GM23338 (cell line): Measurements from ENCODE around the gene FAM53A. TPM values are rescaled to one million over a fixed set of nuclear protein-coding genes. Genes with fewer than 3 reads are reported as not detected.

Experiments
- ATAC-seq: fragments of 200-7000 bp; cut with Tn5 transposase; 3 replicates; pipeline ENCODE4 v1.9.1; 2020
- DNase-seq: peaks from one replicate; pipeline ENCODE4 v3.0.0-alpha.2; 2015; ENCODE audit warnings: low spot score
- H2AFZ ChIP-seq: fragments of 200-600 bp; sonication (generic); 2 replicates; pipeline ENCODE4 v1.8.0; 2016; ENCODE audit warnings: antibody characterized with exemption, mild to moderate bottlenecking, moderate library complexity
- H3F3A ChIP-seq: fragments of 200-600 bp; sonication (generic); replicated peaks from 2 replicates; pipeline ENCODE4 v1.8.0; 2017; ENCODE audit warnings: antibody characterized with exemption, mixed run types, low read depth
- H3K27ac ChIP-seq: fragments of 200-600 bp; sonication (generic); 2 replicates; pipeline ENCODE4 v1.6.1; 2016; ENCODE audit warnings: low read depth
- H3K27me3 ChIP-seq: fragments of 200-600 bp; sonication (generic); 2 replicates; pipeline ENCODE4 v1.8.0; 2016; ENCODE audit warnings: mild to moderate bottlenecking, mixed run types, moderate library complexity; ENCODE audit not compliant: insufficient read depth
- H3K36me3 ChIP-seq: fragments of 200-600 bp; sonication (generic); 2 replicates; pipeline ENCODE4 v1.8.0; 2016; ENCODE audit warnings: mild to moderate bottlenecking; ENCODE audit not compliant: insufficient read depth
- H3K4me1 ChIP-seq: fragments of 200-600 bp; sonication (generic); 2 replicates; pipeline ENCODE4 v1.8.0; 2016; ENCODE audit warnings: mild to moderate bottlenecking, moderate library complexity; ENCODE audit not compliant: insufficient read depth
- H3K4me2 ChIP-seq: fragments of 200-600 bp; sonication (generic); 2 replicates; pipeline ENCODE4 v1.7.1; 2017; ENCODE audit warnings: mixed run types
- H3K4me3 ChIP-seq: fragments of 200-600 bp; sonication (generic); 2 replicates; pipeline ENCODE4 v1.6.1; 2016; ENCODE audit warnings: mixed run types
- H3K79me2 ChIP-seq: fragments of 200-600 bp; sonication (generic); replicated peaks from 2 replicates; pipeline ENCODE4 v1.8.0; 2017; ENCODE audit warnings: mild to moderate bottlenecking; ENCODE audit not compliant: insufficient read depth
- H3K9me2 ChIP-seq: fragments of 200-600 bp; sonication (generic); 2 replicates; pipeline ENCODE4 v1.8.0; 2017; ENCODE audit not compliant: insufficient read depth
- H4K20me1 ChIP-seq: fragments of 200-600 bp; sonication (generic); replicated peaks from 2 replicates; pipeline ENCODE4 v1.8.0; 2017; ENCODE audit warnings: mild to moderate bottlenecking; ENCODE audit not compliant: insufficient read depth
- H3K27ac Mint-ChIP-seq: 2 replicates; pipeline ENCODE4 v1.8.0; 2020; ENCODE audit warnings: inconsistent platforms, mild to moderate bottlenecking, moderate library complexity, mixed read lengths
- H3K27me3 Mint-ChIP-seq: 3 replicates; pipeline ENCODE4 v1.8.0; 2022; ENCODE audit warnings: low read depth, mild to moderate bottlenecking, moderate library complexity, mixed read lengths, inconsistent platforms; ENCODE audit not compliant: insufficient read depth, poor library complexity
- H3K36me3 Mint-ChIP-seq: 3 replicates; pipeline ENCODE4 v1.8.0; 2021; ENCODE audit warnings: low read depth, mild to moderate bottlenecking, inconsistent platforms, moderate library complexity, mixed read lengths
- H3K4me1 Mint-ChIP-seq: 3 replicates; pipeline ENCODE4 v1.8.0; 2020; ENCODE audit warnings: mild to moderate bottlenecking, inconsistent platforms, mixed read lengths
- H3K4me3 Mint-ChIP-seq: 3 replicates; pipeline ENCODE4 v1.8.0; 2021; ENCODE audit warnings: moderate library complexity, mild to moderate bottlenecking, inconsistent platforms, mixed read lengths
- H3K9me3 Mint-ChIP-seq: 3 replicates; pipeline ENCODE4 v1.8.0; 2020; ENCODE audit warnings: moderate library complexity, mild to moderate bottlenecking, inconsistent platforms, mixed read lengths
- CREB1 ChIP-seq: fragments of 250-450 bp; sonication (Bioruptor Pico); IDR thresholded peaks from 2 replicates; pipeline ENCODE4 v1.5.0; 2020; ENCODE audit warnings: low read depth, mild to moderate bottlenecking, moderate library complexity
- CTCF ChIP-seq, 2 experiments: fragments of 200-600 bp in 1 of 2; sonication (generic) in 1 of 2; conservative IDR thresholded peaks; 2 replicates each; pipeline versions ENCODE4 v1.5.1 to v1.6.1; 2016 to 2017; ENCODE audit warnings: antibody characterized with exemption in 2 of 2, low read depth in 2 of 2, mild to moderate bottlenecking in 2 of 2, moderate library complexity in 1 of 2
- ETS1 ChIP-seq: IDR thresholded peaks from 2 replicates; pipeline ENCODE4 v1.6.1; 2016; ENCODE audit warnings: antibody characterized with exemption
- EZH2 ChIP-seq: fragments of 200-600 bp; sonication (generic); IDR thresholded peaks from one replicate; pipeline ENCODE4 v1.8.0; 2017; ENCODE audit warnings: antibody characterized with exemption, mild to moderate bottlenecking, low read depth; ENCODE audit not compliant: unreplicated experiment
- EZH2phosphoT487 ChIP-seq: fragments of 200-600 bp; sonication (generic); IDR thresholded peaks from one replicate; pipeline ENCODE4 v1.8.1; 2018; ENCODE audit warnings: antibody characterized with exemption; ENCODE audit not compliant: unreplicated experiment
- JUNB ChIP-seq: IDR thresholded peaks from one replicate; pipeline ENCODE4 v1.6.1; 2016; ENCODE audit warnings: antibody characterized with exemption; ENCODE audit not compliant: unreplicated experiment
- NANOG ChIP-seq: IDR thresholded peaks from 2 replicates; pipeline ENCODE4 v1.6.1; 2016; ENCODE audit warnings: antibody characterized with exemption, borderline replicate concordance
- POLR2AphosphoS5 ChIP-seq: IDR thresholded peaks from 2 replicates; pipeline ENCODE4 v1.6.1; 2016; ENCODE audit warnings: antibody characterized with exemption, low read depth
- REST ChIP-seq: IDR thresholded peaks from one replicate; pipeline ENCODE4 v1.6.1; 2018; ENCODE audit warnings: antibody characterized with exemption; ENCODE audit not compliant: unreplicated experiment
- STAT1 ChIP-seq: IDR thresholded peaks from one replicate; pipeline ENCODE4 v1.6.1; 2016; ENCODE audit warnings: antibody characterized with exemption; ENCODE audit not compliant: unreplicated experiment
- ZNF331 ChIP-seq: fragments of 250-450 bp; sonication (Bioruptor Pico); IDR thresholded peaks from 2 replicates; pipeline ENCODE4 v1.5.0; 2020; ENCODE audit warnings: low read depth, mild to moderate bottlenecking, moderate library complexity
- ZNF462 ChIP-seq: fragments of 250-450 bp; sonication (Bioruptor Pico); IDR thresholded peaks from 2 replicates; pipeline ENCODE4 v1.5.0; 2020; ENCODE audit warnings: mild to moderate bottlenecking, moderate library complexity
- polyA plus RNA-seq: library from polyadenylated mRNA; unstranded; fragments of >200 nt; fragmentation: Nextera tagmentation; extraction: Ambion mirVana; gene quantifications from 2 replicates; pipeline ENCODE4 v1.2.1, GENCODE V29; 2016
- total RNA-seq: library from RNA; depleted of rRNA; stranded (reverse); fragments of >200 nt; shearing (Covaris generic); gene quantifications from 2 replicates; pipeline ENCODE4 v1.2.3, GENCODE V29; 2014

FAM53A gene
- total and polyA plus RNA-seq, 2 experiments from 2014 or later, result 1.1 to 3.1 TPM

- ATAC-seq (no peak), DNase-seq (no peak)
- Histone ChIP-seq H3K4me3 (no peak overlapping the region), H3K27ac (no peak overlapping the region), H4K20me1 (no peaks in the 10 kb centered on the region), H2AFZ (peak overlapping the region; percentile 59; the same call in 1 of the 2 replicates), H3K9me2 (no peaks in the 10 kb centered on the region), H3F3A (no peaks in the 10 kb centered on the region), H3K79me2 (no peaks in the 10 kb centered on the region), H3K36me3 (no peaks in the 10 kb centered on the region), H3K4me1 (0 out of 2 replicates have a peak, but pooled peaks cover 5% of the 10 kb centered on the region), H3K4me2 (no peak overlapping the region), H3K27me3 (no peaks in the 10 kb centered on the region)
- H3K36me3 Mint-ChIP-seq, result no peaks in the 10 kb centered on the region; the same call in 2 of the 3 replicates
- peaks cover 16% of the 10 kb centered on the region for H3K4me1 Mint-ChIP-seq
- TF ChIP-seq CREB1 (CRISPR knock-in tag), result no peak
- no peak for TF ChIP-seq NANOG
- no peak for TF ChIP-seq CTCF (conservative IDR thresholded peaks at IDR 0.05; ENCODE audit: low read depth in 2 of 2)
- TF ChIP-seq REST, result no peak
- TF ChIP-seq POLR2AphosphoS5, result no peak
- no peak for TF ChIP-seq STAT1
- no peak for TF ChIP-seq ETS1
- TF ChIP-seq ZNF331, result no peak
- TF ChIP-seq JUNB, result no peak
- no peak for TF ChIP-seq EZH2
- TF ChIP-seq ZNF462 (CRISPR knock-in tag), result no peak
- no peak for TF ChIP-seq EZH2phosphoT487
- H3K27me3 Mint-ChIP-seq, result peaks cover 4% of the 10 kb centered on the region
- no peak overlapping the region for H3K4me3 Mint-ChIP-seq
- H3K9me3 Mint-ChIP-seq, result no peaks in the 10 kb centered on the region
- H3K27ac Mint-ChIP-seq, result no peak overlapping the region
These were observed 85.7 kb downstream of the FAM53A start for GRCh38 chr4:1598206-1599025.
